ENCODE results near the gene MRFAP1L1. TPM values are rescaled to one million over a fixed set of nuclear protein-coding genes. Genes with fewer than 3 reads are reported as not detected.

Gene MRFAP1L1
- total and polyA plus RNA-seq, 10 of the 15 experiments (the other 5 are each of a cell fraction or from before 2014, with no cell fraction given) = 30.6 to 85.1 (median 52.9) TPM

GRCh38 chr4:6705646-6706045 is 4.0 kb downstream of the MRFAP1L1 start (continued):
- TF ChIP-seq CBX5 (IDR thresholded peaks at IDR 0.05; ENCODE audit: low read depth) = no peak
- TF ChIP-seq SMAD5 (IDR thresholded peaks at IDR 0.05; ENCODE audit: low read depth) = no peak
- no peak for TF ChIP-seq PAX8 (IDR thresholded peaks at IDR 0.05)
- no peak for TF ChIP-seq YBX1 (IDR thresholded peaks at IDR 0.05)
- TF ChIP-seq TCF3 (IDR thresholded peaks at IDR 0.05; ENCODE audit: borderline replicate concordance, insufficient read depth, low read depth, low read length) = no peak

GRCh38 chr4:6703786-6704185 is 5.9 kb downstream of the MRFAP1L1 start:
- no TSS peak for BruUV-seq (replicated peaks)
- H2AFZ ChIP-seq (ENCODE audit: control insufficient read depth, low read depth, low read length) = no peak overlapping the region
- H3K4me3 ChIP-seq = no peak overlapping the region
- in situ Hi-C loops (cut with MboI) = no loop called here
- no peak overlapping the region for H3K4me2 ChIP-seq (ENCODE audit: control insufficient read depth, insufficient read depth)
- H3K79me2 ChIP-seq (ENCODE audit: control insufficient read depth, insufficient read depth, low read length) = peaks cover 45% of the 10 kb centered on the region
- no peaks in the 10 kb centered on the region for H3K27me3 ChIP-seq (replicated peaks in 1 of 2; ENCODE audit: control insufficient read depth in 2 of 2, insufficient read depth in 2 of 2, low read length in 1 of 2)
- intact Hi-C loops (cut with micrococcal nuclease; ENCODE audit: unreplicated experiment) = no loop called here
- no peak overlapping the region for H3K9ac ChIP-seq (ENCODE audit: control insufficient read depth, insufficient read depth, low read length)
- SMC1A ChIA-PET (ENCODE audit: uncharacterized antibody, unreplicated experiment) = interaction anchor here (1.6 to 1.7 kb wide), 2 partner anchors 29 to 169 kb away, joined by 4 read pairs; no protein-coding TSS in a partner anchor
- peaks cover 5% of the 10 kb centered on the region; the same call in 2 of the 3 replicates for H3K9me3 ChIP-seq (replicated peaks; ENCODE audit: control insufficient read depth, insufficient read depth, low read length)
- H3K36me3 ChIP-seq (ENCODE audit: control insufficient read depth in 2 of 2, insufficient read depth in 2 of 2, low read length in 1 of 2) = peaks cover 3 to 21% of the 10 kb centered on the region in 2 experiments; a peak in 3 of 4 replicates
- RAD21 ChIA-PET (ENCODE audit: unreplicated experiment) = no interaction called here
- POLR2A ChIA-PET = no interaction called here
- H4K20me1 ChIP-seq (ENCODE audit: control insufficient read depth, insufficient read depth) = peaks cover 3% of the 10 kb centered on the region; the same call in 1 of the 2 replicates
- 41% methylated on average over 3 of the region's 3 CpGs for WGBS (ENCODE audit: insufficient coverage, insufficient replicate concordance, low lambda C conversion rate, missing lambda C conversion rate)
- no peak for ATAC-seq
- FAIRE-seq = no peak
- DNase-seq (ENCODE audit: low read depth, low spot score) = no peak
- 0 out of 4 replicates have a peak, but pooled peaks of 1 of the 2 experiments have one; percentile 11 for TF ChIP-seq BHLHE40 (IDR thresholded peaks at IDR 0.05; ENCODE audit: borderline replicate concordance in 1 of 2, low read depth in 2 of 2, low read length in 1 of 2)
- no peak for TF ChIP-seq LARP7 (IDR thresholded peaks at IDR 0.05)
- H3K4me1 ChIP-seq (ENCODE audit: control insufficient read depth, insufficient read depth, low read length) = peaks cover 8% of the 10 kb centered on the region; the same call in 1 of the 2 replicates
- CTCF ChIA-PET = interaction anchor here (1.7 to 3.3 kb wide), 2 partner anchors 15 to 28 kb away, joined by 6 to 18 read pairs; no protein-coding TSS in a partner anchor
- H3K27ac ChIP-seq (ENCODE audit: control insufficient read depth, insufficient read depth) = no peak overlapping the region; the same call in 1 of the 2 replicates

Measured in GM12878 (cell line).